Smooth muscle cell of the coronary artery (primary cell): ENCODE data around the gene MOCS3. TPM values are rescaled to one million over a fixed set of nuclear protein-coding genes. Genes with fewer than 3 reads are reported as not detected.

ENCODE experiments used
- total RNA-seq: library from RNA; depleted of rRNA; stranded (reverse); fragments of >200 nt; gene quantifications from 2 replicates; pipeline ENCODE4 v1.2.3, GENCODE V29; 2014; ENCODE audit warnings: low replicate concordance

Gene MOCS3
- 7.3 and 8.0 TPM in 2 replicates for total RNA-seq

GRCh38 chr20:50958615-50959542 lies at the start of gene MOCS3:
TSS of gene MOCS3 (plus strand) at chr20:50958818. CDS start at chr20:50958843, 25 bp downstream.

GRCh38 chr20:50931306-50932015 lies 27.2 kb upstream of the MOCS3 start, which contains the start of gene ADNP:
TSS of gene ADNP (minus strand) at chr20:50931437. CDS start at chr20:50903996, 27,441 bp downstream.

DNA sequence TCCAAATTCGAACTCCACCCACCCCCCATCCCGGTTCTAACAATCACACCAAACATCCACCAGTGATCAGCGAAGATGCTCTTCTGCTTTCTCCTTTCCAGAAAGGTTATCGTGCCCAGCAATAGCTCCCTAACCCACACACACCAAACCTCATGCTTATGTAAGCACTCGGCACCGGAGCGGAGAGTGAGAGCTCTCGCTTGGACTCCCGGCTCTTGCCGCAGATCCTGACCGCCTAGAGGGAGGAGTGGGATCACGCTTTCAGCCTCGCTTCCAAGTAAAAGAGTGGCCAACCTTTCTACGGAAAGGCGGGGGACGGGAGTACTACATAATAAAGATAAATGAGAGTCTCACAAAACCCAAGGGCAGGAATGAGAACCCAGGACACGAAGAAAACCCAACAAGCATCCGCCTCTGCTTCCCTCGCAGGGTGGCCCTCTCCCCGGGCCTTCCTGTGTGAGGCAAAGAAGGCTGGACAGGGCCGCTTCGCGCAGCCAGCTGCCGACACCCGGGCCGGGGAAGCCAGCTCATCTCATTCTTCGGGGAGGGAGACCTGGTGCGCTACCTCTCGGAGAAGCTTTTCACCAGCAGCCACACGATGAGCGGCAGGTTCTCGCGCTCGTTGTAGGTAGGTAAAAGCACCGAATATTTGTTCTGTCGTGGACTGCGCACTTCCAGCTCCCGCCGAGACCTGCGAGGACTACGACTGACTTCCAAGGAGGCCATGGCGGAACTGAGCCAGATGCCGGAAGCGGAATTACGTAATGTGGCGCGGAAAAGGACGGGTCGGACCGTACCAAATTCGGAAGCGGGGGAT lies 612 bp upstream of the MOCS3 start, which contains the start of gene DPM1:
Gene DPM1, minus strand, starts transcription at position 735 of the 817 bp plus-strand sequence. Its CDS starts 9 bp downstream, at position 726.

Other genes with a start within 250 kb of the MOCS3 start
- 0.23 and 1.7 TPM in 2 replicates for gene PARD6B, start 227.2 kb upstream of the MOCS3 start, total RNA-seq
- 2.8 and 22.5 TPM in 2 replicates for gene BCAS4, start 163.8 kb upstream of the MOCS3 start, total RNA-seq
- gene ADNP, start 27.4 kb upstream of the MOCS3 start, total RNA-seq: 14.4 and 22.3 TPM in 2 replicates
- 27.7 and 54.3 TPM in 2 replicates for gene DPM1, start 286 bp upstream of the MOCS3 start, total RNA-seq
- gene KCNG1, start 64.3 kb downstream of the MOCS3 start, total RNA-seq: 4.1 and 6.8 TPM in 2 replicates